Body of pancreas (tissue), 4 donors: ENCODE data around the gene AHCYL2.

Experiments used
- CTCF ChIP-seq, 7 experiments: fragments of 450-650 bp in 4 of 7; fragments of 200-600 bp in 3 of 7; sonication (generic) in 3 of 7; IDR thresholded peaks; one replicate each; pipeline ENCODE4 v1.5.1; 2016 to 2019; ENCODE audit warnings: antibody characterized with exemption in 7 of 7
- POLR2A ChIP-seq, 3 donors: fragments of 450-650 bp; IDR thresholded peaks; one replicate each; pipeline ENCODE4 v1.6.1; 2016; ENCODE audit warnings: antibody characterized with exemption in 3 of 3, mild to moderate bottlenecking in 2 of 3

- no peak for TF ChIP-seq CTCF (IDR thresholded peaks at IDR 0.05)
- TF ChIP-seq POLR2A (IDR thresholded peaks at IDR 0.05), result no peak
Observed at GRCh38 chr7:129213828-129214227, 11.0 kb upstream of the AHCYL2 start.
